GM13977 (cell line): ENCODE measurements around the gene CEBPE.

Experiments used
- DNase-seq: peaks from one replicate; pipeline ENCODE4 v3.0.0; 2012; ENCODE audit warnings: low spot score
- CTCF ChIP-seq: IDR thresholded peaks from 2 replicates; pipeline ENCODE4 v1.5.1; 2012; ENCODE audit warnings: mild to moderate bottlenecking, control low read depth; ENCODE audit not compliant: insufficient read depth; ENCODE audit errors: extremely low read depth, missing control alignments
- in situ Hi-C: fragments of 300-500 bp; cut with MboI; formaldehyde crosslinking; loops from one replicate; pipeline ENCODE4 v1.12.0; 2022; ENCODE audit warnings: low sequenced_read_pairs, low pct_unique_long_range_greater_than_20kb, mixed read lengths, inconsistent platforms; ENCODE audit not compliant: unreplicated experiment

CEBPE gene

GRCh38 chr14:23074906-23075305 lies 44.1 kb downstream of the CEBPE start:
- DNase-seq, result no peak
- no peak for TF ChIP-seq CTCF
- in situ Hi-C loops, result no loop called here

- no peak for TF ChIP-seq CTCF
- in situ Hi-C loops, result no loop called here
- DNase-seq, result no peak
These were observed 47.0 kb downstream of the CEBPE start for GRCh38 chr14:23071921-23072539.

GRCh38 chr14:23071244-23071920 lies 47.7 kb downstream of the CEBPE start:
- TF ChIP-seq CTCF, result no peak
- DNase-seq, result peak; percentile 87
- in situ Hi-C loops, result no loop called here

- no peak for TF ChIP-seq CTCF
- in situ Hi-C loops, result no loop called here
- DNase-seq, result peak; percentile 11
These were observed 48.6 kb downstream of the CEBPE start for GRCh38 chr14:23070262-23071129.

GRCh38 chr14:23069413-23069806 lies 49.6 kb downstream of the CEBPE start:
- no peak for TF ChIP-seq CTCF
- no peak for DNase-seq
- in situ Hi-C loops, result no loop called here

GRCh38 chr14:23068789-23069412 lies 50.2 kb downstream of the CEBPE start:
- peak; percentile 93 for DNase-seq
- in situ Hi-C loops, result no loop called here
- TF ChIP-seq CTCF, result peak; percentile 95
